Measurements from ENCODE around the gene LPP.

The LPP gene

GRCh38 chr3:188937389-188937788 lies 783.4 kb downstream of the LPP start:
- ChIA-PET POLR2A (ENCODE audit: low non-redundant PET) (no interaction called here), CTCF (interaction anchor here (1.6 kb wide), 1 partner anchor 10 kb away, joined by 4 read pairs; no protein-coding TSS in a partner anchor)
- no peak overlapping the region for H3K27ac ChIP-seq
- DNase-seq (ENCODE audit: low spot score): no peak
- no peak for TF ChIP-seq CTCF (conservative IDR thresholded peaks at IDR 0.05; ENCODE audit: low read depth)

GRCh38 chr3:188938999-188939398 lies 785.0 kb downstream of the LPP start:
- DNase-seq (ENCODE audit: low spot score): no peak
- no peak overlapping the region for H3K27ac ChIP-seq
- ChIA-PET CTCF (no interaction called here), POLR2A (ENCODE audit: low non-redundant PET) (no interaction called here)
- TF ChIP-seq CTCF (conservative IDR thresholded peaks at IDR 0.05; ENCODE audit: low read depth): no peak

GRCh38 chr3:188939814-188940572 lies 786.0 kb downstream of the LPP start:
- no peak overlapping the region for H3K27ac ChIP-seq
- ChIA-PET CTCF (no interaction called here), POLR2A (ENCODE audit: low non-redundant PET) (no interaction called here)
- TF ChIP-seq CTCF (conservative IDR thresholded peaks at IDR 0.05; ENCODE audit: low read depth): no peak
- DNase-seq (ENCODE audit: low spot score): no peak
